ENCODE measurements around the gene ATP8B4. TPM values are rescaled to one million over a fixed set of nuclear protein-coding genes. Genes with fewer than 3 reads are reported as not detected.

The ATP8B4 gene
- total RNA-seq, 1 donor from 2014 or later = not detected

DNA sequence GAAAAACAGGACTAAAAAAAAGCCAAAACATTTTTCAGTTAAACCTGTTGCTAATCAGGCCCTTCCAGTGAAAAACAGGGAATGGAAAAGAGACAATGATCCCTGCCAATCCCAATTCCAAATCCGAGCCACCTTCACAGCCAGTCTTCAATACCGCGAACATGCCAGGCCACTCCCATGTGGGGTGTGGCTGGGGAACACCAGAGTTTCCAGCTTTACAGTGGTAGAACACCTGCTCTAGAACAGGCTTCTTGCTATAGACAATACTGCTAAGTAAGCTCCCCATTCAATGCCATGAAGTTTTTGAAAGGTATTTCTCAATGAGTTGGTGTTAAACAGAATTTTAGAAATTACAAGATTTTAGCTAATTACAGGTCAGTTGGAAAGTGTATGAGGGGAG lies 228.3 kb downstream of the ATP8B4 start:
- Mint-ChIP-seq H3K4me1 (peaks cover 11% of the 10 kb centered on the region), H3K27ac (ENCODE audit: unreplicated experiment) (no peak overlapping the region), H3K9me3 (peaks cover 4% of the 10 kb centered on the region), H3K27me3 (ENCODE audit: low read depth) (no peaks in the 10 kb centered on the region), H3K36me3 (ENCODE audit: low read depth) (no peaks in the 10 kb centered on the region), H3K4me3 (no peak overlapping the region)
- DNase-seq (ENCODE audit: low read depth, low spot score) = no peak
- TF ChIP-seq, protein P1, sequence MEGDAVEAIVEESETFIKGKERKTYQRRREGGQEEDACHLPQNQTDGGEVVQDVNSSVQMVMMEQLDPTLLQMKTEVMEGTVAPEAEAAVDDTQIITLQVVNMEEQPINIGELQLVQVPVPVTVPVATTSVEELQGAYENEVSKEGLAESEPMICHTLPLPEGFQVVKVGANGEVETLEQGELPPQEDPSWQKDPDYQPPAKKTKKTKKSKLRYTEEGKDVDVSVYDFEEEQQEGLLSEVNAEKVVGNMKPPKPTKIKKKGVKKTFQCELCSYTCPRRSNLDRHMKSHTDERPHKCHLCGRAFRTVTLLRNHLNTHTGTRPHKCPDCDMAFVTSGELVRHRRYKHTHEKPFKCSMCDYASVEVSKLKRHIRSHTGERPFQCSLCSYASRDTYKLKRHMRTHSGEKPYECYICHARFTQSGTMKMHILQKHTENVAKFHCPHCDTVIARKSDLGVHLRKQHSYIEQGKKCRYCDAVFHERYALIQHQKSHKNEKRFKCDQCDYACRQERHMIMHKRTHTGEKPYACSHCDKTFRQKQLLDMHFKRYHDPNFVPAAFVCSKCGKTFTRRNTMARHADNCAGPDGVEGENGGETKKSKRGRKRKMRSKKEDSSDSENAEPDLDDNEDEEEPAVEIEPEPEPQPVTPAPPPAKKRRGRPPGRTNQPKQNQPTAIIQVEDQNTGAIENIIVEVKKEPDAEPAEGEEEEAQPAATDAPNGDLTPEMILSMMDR (conservative IDR thresholded peaks at IDR 0.05) = no peak

DNA sequence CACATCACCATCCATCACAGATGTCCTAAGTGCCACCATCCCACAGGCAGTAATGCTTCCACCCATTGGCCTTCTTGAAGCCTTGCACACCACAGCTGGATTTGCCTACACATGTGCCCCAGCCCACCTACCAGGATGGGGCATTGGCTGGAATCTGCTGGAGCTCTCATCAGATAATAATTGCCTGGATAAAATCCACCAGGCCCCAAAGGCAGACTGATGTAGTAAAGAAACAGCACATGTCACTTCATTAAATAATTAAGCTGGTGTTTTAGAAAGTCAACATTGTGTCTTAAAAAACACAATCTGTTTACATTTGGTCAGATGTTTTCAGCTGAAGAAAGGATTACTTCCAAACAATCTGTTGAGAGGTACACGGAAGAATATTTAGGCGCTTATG lies 229.5 kb downstream of the ATP8B4 start:
- TF ChIP-seq, protein P1 (conservative IDR thresholded peaks at IDR 0.05) = no peak
- no peak for DNase-seq (ENCODE audit: low read depth, low spot score)
- Mint-ChIP-seq H3K4me3 (no peak overlapping the region), H3K27me3 (ENCODE audit: low read depth) (no peaks in the 10 kb centered on the region), H3K4me1 (no peaks in the 10 kb centered on the region), H3K27ac (ENCODE audit: unreplicated experiment) (no peak overlapping the region), H3K36me3 (ENCODE audit: low read depth) (no peaks in the 10 kb centered on the region), H3K9me3 (peaks cover 4% of the 10 kb centered on the region)

DNA sequence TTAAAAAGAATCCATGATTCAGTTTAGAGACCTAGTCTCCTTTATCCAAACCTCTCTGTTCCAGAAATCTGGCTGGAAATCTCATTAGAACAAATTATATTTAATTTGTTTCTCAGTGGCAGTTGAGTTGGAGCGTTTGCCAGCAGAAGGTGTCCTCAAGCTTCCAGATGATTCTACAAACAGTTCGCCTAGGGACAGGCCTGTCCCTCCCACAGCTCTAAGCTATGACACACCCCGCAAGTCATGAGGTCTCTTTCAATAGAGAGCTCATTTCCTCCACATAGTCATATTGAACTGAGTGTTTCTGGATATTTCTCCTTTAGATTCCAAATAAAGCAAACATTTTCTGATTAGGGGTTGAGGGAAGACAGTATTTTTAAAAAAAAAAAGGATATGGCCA lies 230.3 kb downstream of the ATP8B4 start:
- TF ChIP-seq, protein P1 (conservative IDR thresholded peaks at IDR 0.05) = no peak
- H3K4me1 Mint-ChIP-seq = no peaks in the 10 kb centered on the region
- H3K27ac Mint-ChIP-seq (ENCODE audit: unreplicated experiment) = no peak overlapping the region
- DNase-seq (ENCODE audit: low read depth, low spot score) = no peak
- H3K4me3 Mint-ChIP-seq = no peak overlapping the region
- no peaks in the 10 kb centered on the region for H3K27me3 Mint-ChIP-seq (ENCODE audit: low read depth)
- H3K9me3 Mint-ChIP-seq = peaks cover 4% of the 10 kb centered on the region
- H3K36me3 Mint-ChIP-seq (ENCODE audit: low read depth) = no peaks in the 10 kb centered on the region

DNA sequence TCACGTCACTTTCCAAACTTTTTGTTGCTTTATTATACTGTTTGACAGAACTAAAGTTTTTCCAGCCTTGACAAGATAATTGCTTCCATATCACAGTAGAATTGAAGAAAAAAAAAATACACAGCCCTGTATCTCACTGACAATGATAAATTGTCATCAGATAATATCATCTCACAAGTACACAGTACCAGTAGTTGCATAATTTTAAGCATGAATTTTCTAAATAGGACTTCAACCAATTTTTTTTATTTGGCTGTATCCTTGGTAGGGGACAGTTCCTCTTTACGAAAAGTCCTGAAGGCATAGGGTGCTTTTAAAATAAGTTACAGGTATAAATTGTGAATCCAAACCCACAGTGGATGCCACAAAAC lies 230.7 kb downstream of the ATP8B4 start:
- no peaks in the 10 kb centered on the region for H3K27me3 Mint-ChIP-seq (ENCODE audit: low read depth)
- H3K4me3 Mint-ChIP-seq = no peak overlapping the region
- H3K36me3 Mint-ChIP-seq (ENCODE audit: low read depth) = no peaks in the 10 kb centered on the region
- H3K4me1 Mint-ChIP-seq = no peaks in the 10 kb centered on the region
- no peak for DNase-seq (ENCODE audit: low read depth, low spot score)
- TF ChIP-seq, protein P1 (conservative IDR thresholded peaks at IDR 0.05) = no peak
- no peak overlapping the region for H3K27ac Mint-ChIP-seq (ENCODE audit: unreplicated experiment)
- peaks cover 4% of the 10 kb centered on the region for H3K9me3 Mint-ChIP-seq

GRCh38 chr15:49887659-49888322 lies 231.2 kb downstream of the ATP8B4 start:
- no peak for DNase-seq (ENCODE audit: low read depth, low spot score)

More at GRCh38 chr15:49887659-49888322, 231.2 kb downstream of the ATP8B4 start:
- TF ChIP-seq, protein P1 (conservative IDR thresholded peaks at IDR 0.05) = no peak
- Mint-ChIP-seq H3K9me3 (peaks cover 4% of the 10 kb centered on the region), H3K27ac (ENCODE audit: unreplicated experiment) (no peak overlapping the region), H3K27me3 (ENCODE audit: low read depth) (no peaks in the 10 kb centered on the region), H3K4me1 (no peaks in the 10 kb centered on the region), H3K36me3 (ENCODE audit: low read depth) (no peaks in the 10 kb centered on the region), H3K4me3 (no peak overlapping the region)

All from neural crest cell (in vitro differentiated cells).